BJ (cell line): ENCODE measurements around the gene GPHN. TPM values are rescaled to one million over a fixed set of nuclear protein-coding genes. Genes with fewer than 3 reads are reported as not detected.
"Not testable (repeated sequence)": the region's sequence is repeated elsewhere in the genome, so short reads cannot be mapped to it uniquely, and the experiment has no call there.

ENCODE experiments used
- CTCF ChIA-PET: fragments of 350-600 bp; formaldehyde crosslinking; extraction: SDS; loops from one replicate; lab custom pipeline; 2021; ENCODE audit warnings: antibody characterized with exemption, inconsistent platforms; lab: Yijun Ruan, JAX
- POLR2A ChIA-PET: fragments of 300-600 bp; sonication (Branson Sonifier 250); formaldehyde crosslinking; extraction: SDS; loops from one replicate; lab custom pipeline; 2021; ENCODE audit warnings: antibody characterized with exemption; lab: Charles Lee
- DNase-seq: peaks from one replicate; pipeline ENCODE4 v3.0.0-alpha.2; 2011; ENCODE audit warnings: low read depth
- H3K27me3 ChIP-seq: 2 replicates; pipeline ENCODE4 v1.6.0; 2011; ENCODE audit warnings: low read length; ENCODE audit not compliant: control insufficient read depth, insufficient read depth
- H3K36me3 ChIP-seq: 2 replicates; pipeline ENCODE4 v1.5.1; 2011; ENCODE audit warnings: low read length; ENCODE audit not compliant: control insufficient read depth, insufficient read depth
- H3K4me3 ChIP-seq: 2 replicates; pipeline ENCODE4 v1.5.1; 2011; ENCODE audit warnings: low read depth, mild to moderate bottlenecking, control low read depth, low read length
- polyA plus RNA-seq: library from polyadenylated mRNA; depleted of rRNA; stranded (reverse); fragments of >200 nt; gene quantifications from 2 replicates; pipeline ENCODE4 v1.2.3, GENCODE V29; 2011
- TF ChIP-seq, protein P1 (sequence below): IDR thresholded peaks from 2 replicates; pipeline ENCODE4 v1.5.1; 2011; ENCODE audit warnings: low read depth, mild to moderate bottlenecking, control low read depth, inconsistent platforms, low read length, moderate library complexity; ENCODE audit not compliant: insufficient read depth

The GPHN gene
- polyA plus RNA-seq, 1 experiment, result 7.7 TPM

DNA sequence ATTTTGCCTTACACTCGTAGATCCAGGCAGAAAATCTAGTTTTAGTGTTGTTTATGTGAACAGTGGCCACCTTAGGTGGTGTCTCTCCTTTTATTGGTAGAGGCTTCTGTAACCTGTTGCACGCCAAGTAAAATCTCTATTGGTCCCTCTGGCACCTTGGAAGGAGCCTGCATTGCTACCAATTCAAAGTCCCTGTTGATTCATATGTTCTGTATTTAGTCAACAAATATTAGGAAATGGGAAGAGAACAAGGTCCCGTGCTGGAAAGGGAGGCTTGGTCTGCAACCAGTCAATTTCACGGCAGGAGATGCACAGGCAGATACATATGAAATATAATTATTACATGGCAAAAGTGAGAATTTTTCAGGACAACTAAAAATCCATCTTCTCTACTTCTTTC is 6.4 kb upstream of the GPHN start:
- TF ChIP-seq, protein P1, sequence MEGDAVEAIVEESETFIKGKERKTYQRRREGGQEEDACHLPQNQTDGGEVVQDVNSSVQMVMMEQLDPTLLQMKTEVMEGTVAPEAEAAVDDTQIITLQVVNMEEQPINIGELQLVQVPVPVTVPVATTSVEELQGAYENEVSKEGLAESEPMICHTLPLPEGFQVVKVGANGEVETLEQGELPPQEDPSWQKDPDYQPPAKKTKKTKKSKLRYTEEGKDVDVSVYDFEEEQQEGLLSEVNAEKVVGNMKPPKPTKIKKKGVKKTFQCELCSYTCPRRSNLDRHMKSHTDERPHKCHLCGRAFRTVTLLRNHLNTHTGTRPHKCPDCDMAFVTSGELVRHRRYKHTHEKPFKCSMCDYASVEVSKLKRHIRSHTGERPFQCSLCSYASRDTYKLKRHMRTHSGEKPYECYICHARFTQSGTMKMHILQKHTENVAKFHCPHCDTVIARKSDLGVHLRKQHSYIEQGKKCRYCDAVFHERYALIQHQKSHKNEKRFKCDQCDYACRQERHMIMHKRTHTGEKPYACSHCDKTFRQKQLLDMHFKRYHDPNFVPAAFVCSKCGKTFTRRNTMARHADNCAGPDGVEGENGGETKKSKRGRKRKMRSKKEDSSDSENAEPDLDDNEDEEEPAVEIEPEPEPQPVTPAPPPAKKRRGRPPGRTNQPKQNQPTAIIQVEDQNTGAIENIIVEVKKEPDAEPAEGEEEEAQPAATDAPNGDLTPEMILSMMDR, result no peak
- DNase-seq, result no peak
- Histone ChIP-seq H3K4me3 (no peak overlapping the region), H3K27me3 (no peaks in the 10 kb centered on the region), H3K36me3 (no peaks in the 10 kb centered on the region)
- CTCF ChIA-PET, result no interaction called here
- POLR2A ChIA-PET, result no interaction called here

DNA sequence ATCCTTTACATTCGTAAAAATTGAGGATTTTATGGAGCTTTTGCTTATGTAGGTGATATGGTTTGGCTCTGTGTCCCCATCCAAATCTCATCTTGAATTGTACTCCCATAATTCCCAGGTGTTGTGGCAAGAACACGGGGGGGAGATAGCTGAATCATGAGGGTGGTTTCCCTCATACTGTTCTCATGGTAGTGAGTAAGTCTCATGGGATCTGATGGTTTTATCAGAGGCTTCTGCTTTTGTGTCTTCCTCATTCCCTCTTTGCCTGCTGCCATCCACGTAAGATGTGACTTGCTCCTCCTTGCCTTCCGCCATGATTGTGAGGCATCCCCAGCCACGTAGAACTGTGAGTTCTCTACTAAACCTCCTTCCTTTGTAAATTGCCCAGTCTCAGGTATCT is 5.1 kb upstream of the GPHN start:
- POLR2A ChIA-PET, H3K27me3 ChIP-seq, DNase-seq, H3K36me3 ChIP-seq, H3K4me3 ChIP-seq, CTCF ChIA-PET: not testable (repeated sequence)

DNA sequence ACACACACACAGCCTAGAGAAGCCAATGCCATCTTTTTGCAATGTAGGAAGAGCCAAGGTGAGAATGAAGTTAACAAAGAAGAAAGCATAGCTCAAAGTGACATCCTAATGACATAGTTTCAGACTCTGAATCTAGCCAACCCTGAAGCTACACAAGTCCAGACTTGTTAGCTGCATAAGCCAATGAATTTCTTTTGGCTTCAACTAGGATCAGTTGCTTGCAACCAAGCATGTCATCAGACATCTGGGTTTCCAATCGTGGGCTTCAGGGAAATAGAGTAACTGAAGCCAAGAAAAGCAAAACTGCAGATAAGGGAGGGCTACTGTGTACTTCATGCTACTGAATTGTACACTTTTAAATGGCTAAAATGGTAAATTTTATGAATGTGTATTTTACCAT is 4.4 kb upstream of the GPHN start:
- ChIA-PET POLR2A (no interaction called here), CTCF (no interaction called here)
- no peak for DNase-seq
- H3K4me3 ChIP-seq, result no peak overlapping the region
- H3K27me3 ChIP-seq, result no peaks in the 10 kb centered on the region
- TF ChIP-seq, protein P1, result no peak
- no peaks in the 10 kb centered on the region for H3K36me3 ChIP-seq

- Histone ChIP-seq H3K27me3 (no peaks in the 10 kb centered on the region), H3K4me3 (peak overlapping the region; percentile 85), H3K36me3 (no peaks in the 10 kb centered on the region)
- no peak for DNase-seq
- POLR2A ChIA-PET, result interaction anchor here (1.1 kb wide), 1 partner anchor 9 kb away, joined by 3 read pairs; no protein-coding TSS in a partner anchor
- CTCF ChIA-PET, result interaction anchor here (0.6 to 2.1 kb wide), 5 partner anchors 10 to 1003 kb away, joined by 3 to 12 read pairs (median 3); no protein-coding TSS in a partner anchor
- TF ChIP-seq, protein P1, result no peak
These were observed 696 bp upstream of the GPHN start for GRCh38 chr14:66507181-66507721.

DNA sequence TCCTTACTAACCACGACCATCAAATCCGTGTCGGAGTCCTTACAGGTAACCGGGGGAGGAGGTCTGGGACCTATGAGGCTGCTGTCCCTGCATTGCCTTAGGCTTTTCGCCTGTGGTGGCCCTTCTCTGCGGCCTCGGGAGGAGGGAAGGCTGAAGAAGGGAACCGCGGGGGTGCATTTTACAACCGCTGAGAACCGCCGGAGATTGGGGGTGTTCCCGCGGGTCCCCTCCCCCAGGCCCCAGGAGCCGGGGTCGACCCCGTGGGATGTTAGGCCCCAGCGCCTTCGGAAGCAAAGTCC is 549 bp downstream of the GPHN start:
- ChIA-PET POLR2A (interaction anchor here (0.6 kb wide), 1 partner anchor 120 kb away, joined by 11 read pairs; no protein-coding TSS in a partner anchor), CTCF (interaction anchor here (0.7 to 2.1 kb wide), 3 partner anchors 9 to 18 kb away, joined by 4 to 12 read pairs (median 4); no protein-coding TSS in a partner anchor)
- Histone ChIP-seq H3K4me3 (peak overlapping the region; percentile 85), H3K36me3 (no peaks in the 10 kb centered on the region), H3K27me3 (no peaks in the 10 kb centered on the region)
- TF ChIP-seq, protein P1, result no peak
- no peak for DNase-seq
